ENCODE data around the gene MB21D2. TPM values are rescaled to one million over a fixed set of nuclear protein-coding genes. Genes with fewer than 3 reads are reported as not detected.

MB21D2 gene
- total and polyA plus RNA-seq, 2 of the 8 experiments (the other 6 are each of a cell fraction or from before 2014, with no cell fraction given), result 10.0 to 21.0 TPM

DNA sequence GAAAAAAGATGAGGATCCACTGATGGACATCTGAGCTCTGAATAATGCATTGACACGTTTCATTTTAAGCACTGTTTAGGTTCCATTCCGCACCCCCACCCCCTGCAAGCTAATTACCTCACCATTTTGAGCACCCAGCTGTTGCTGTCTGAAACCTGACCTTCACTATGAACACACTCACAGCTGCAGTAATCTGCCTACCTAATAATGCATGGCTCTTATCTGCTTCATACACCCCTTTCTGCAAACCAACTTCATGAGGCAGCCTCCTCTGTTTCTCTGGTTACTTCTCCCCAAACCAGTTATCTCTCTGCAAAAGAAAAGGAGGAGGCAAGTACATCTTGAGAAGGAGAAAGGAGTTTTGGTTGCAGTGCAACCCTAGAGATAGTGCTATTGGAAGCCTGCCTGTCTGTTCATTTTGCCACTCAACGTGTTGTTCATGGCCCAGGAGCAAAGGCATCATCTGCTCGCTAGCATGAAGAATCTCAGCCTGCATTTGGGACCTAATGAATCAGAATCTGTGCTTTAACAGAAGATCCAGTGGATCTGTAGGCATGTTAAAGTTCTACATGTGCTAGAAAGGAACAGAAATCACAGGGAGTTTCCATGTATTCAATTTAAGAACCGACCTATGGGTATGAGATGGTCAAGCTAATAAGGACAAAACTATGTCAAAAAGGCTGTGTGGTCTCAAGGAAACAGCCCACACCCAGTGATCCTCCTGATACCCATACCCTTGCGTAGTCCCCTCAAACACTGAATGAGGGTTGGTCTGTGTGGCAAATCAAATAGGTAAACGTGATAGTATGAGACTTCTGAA, 87.2 kb downstream of the MB21D2 start (continued):
- TF ChIP-seq JUN (IDR thresholded peaks at IDR 0.05; ENCODE audit: low read depth, low read length) (no peak), HDAC2 (IDR thresholded peaks at IDR 0.05; ENCODE audit: borderline replicate concordance in 1 of 2, low read depth in 2 of 2, low read length in 2 of 2) (no peak), POU5F1 (IDR thresholded peaks at IDR 0.05; ENCODE audit: low read depth, low read length) (no peak), SP1 (IDR thresholded peaks at IDR 0.05; ENCODE audit: low read depth, low read length) (no peak), FOSL1 (IDR thresholded peaks at IDR 0.05; ENCODE audit: insufficient read depth, low read depth, low read length) (no peak), TEAD4 (IDR thresholded peaks at IDR 0.05; ENCODE audit: low read depth, low read length) (no peak), ZNF274 (IDR thresholded peaks at IDR 0.05; ENCODE audit: borderline replicate concordance, extremely low read depth, low read length) (no peak), GABPA (IDR thresholded peaks at IDR 0.05; ENCODE audit: borderline replicate concordance, insufficient read depth, low read length) (no peak), SP2 (IDR thresholded peaks at IDR 0.05; ENCODE audit: low read length) (no peak)
- TF ChIP-seq, protein P1, sequence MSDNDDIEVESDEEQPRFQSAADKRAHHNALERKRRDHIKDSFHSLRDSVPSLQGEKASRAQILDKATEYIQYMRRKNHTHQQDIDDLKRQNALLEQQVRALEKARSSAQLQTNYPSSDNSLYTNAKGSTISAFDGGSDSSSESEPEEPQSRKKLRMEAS (IDR thresholded peaks at IDR 0.05), result no peak

Measured in H1 (cell line).